GM12872 (cell line): ENCODE measurements around the gene CLSTN2.

Source experiments
- CTCF ChIP-seq: IDR thresholded peaks from 3 replicates; pipeline ENCODE4 v1.5.1; 2011; ENCODE audit warnings: low read depth, mild to moderate bottlenecking, low read length, moderate library complexity; ENCODE audit not compliant: insufficient read depth

CLSTN2 gene

DNA sequence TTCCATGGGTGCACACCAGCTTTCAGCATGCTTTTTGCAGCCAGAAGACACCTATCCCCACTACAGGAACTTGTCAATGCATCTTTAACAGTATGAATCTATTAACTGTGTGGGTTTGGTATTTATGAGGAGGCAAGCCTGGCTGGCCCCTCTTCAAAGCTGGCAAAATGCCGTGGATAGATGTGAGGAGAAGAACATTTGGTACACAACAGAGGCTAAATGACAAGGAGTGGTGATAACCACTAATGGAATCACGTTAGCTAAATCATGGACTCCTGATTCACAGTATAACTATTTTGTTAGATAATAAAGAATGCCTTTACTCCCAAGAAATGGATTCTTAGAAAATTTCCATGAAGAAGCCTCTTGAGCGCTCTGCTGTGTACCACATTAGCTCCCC is 187.2 kb downstream of the CLSTN2 start:
- TF ChIP-seq CTCF, result no peak

DNA sequence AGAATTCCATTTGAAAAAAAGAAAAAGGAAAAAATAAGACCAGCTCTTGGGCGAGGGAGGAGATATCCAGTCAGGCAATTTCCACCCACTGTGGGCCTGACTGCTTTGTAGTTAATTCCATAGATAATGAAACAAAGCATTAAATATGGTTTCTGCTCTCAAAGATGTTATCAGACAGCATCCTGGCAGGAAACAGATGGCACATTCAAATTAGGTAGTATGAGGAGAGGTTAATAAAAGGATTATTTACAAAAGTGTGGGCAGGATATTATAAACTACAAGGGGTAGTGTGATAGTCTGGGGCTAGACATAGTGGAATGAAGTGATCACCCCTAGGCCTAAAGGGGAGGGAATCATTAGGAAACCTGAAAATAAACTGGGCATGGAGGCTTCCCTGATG is 193.2 kb downstream of the CLSTN2 start:
- no peak for TF ChIP-seq CTCF

- TF ChIP-seq CTCF, result peak; percentile 74
These were observed 193.6 kb downstream of the CLSTN2 start for GRCh38 chr3:140128631-140129030.

GRCh38 chr3:140129768-140130284 is 194.8 kb downstream of the CLSTN2 start:
- TF ChIP-seq CTCF, result no peak

GRCh38 chr3:140131895-140132294 is 196.9 kb downstream of the CLSTN2 start:
- no peak for TF ChIP-seq CTCF

GRCh38 chr3:140134231-140134965 is 199.4 kb downstream of the CLSTN2 start:
- TF ChIP-seq CTCF, result no peak

DNA sequence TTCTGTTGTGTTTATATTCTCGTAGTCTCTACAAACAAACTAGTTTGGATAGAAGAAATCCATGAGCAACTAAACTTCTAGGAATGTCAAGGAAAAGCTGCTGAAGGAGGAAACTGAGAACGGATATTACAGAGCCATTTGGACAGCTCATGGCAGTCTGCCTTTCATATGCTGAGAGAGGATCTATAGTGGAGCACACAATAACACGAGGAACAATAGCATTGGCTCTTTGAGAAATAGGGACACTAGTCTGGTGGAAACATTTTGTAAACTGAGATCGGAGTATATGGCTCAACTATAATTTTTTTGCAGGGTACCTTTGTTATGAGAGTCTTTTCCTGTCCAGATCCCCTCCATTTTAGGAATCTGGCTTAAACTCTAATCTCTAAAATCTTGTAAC is 200.5 kb downstream of the CLSTN2 start:
- TF ChIP-seq CTCF, result no peak
